HEK293 (cell line): ENCODE measurements around the gene DPM2.

Experiments used
- OSR2 ChIP-seq: fragments of 450-650 bp; formaldehyde crosslinking; IDR thresholded peaks from 2 replicates; pipeline ENCODE4 v1.5.1; 2016; ENCODE audit warnings: missing biosample characterization, missing genetic modification characterization
- REPIN1 ChIP-seq: fragments of 450-650 bp; formaldehyde crosslinking; IDR thresholded peaks from 2 replicates; pipeline ENCODE4 v1.5.1; 2017; ENCODE audit warnings: missing biosample characterization, missing genetic modification characterization, low read depth
- SALL2 ChIP-seq: fragments of 450-650 bp; formaldehyde crosslinking; IDR thresholded peaks from 2 replicates; pipeline ENCODE4 v1.5.0; 2017; ENCODE audit warnings: missing biosample characterization, mild to moderate bottlenecking, missing genetic modification characterization, borderline replicate concordance
- SETDB1 ChIP-seq: IDR thresholded peaks from one replicate; pipeline ENCODE4 v1.6.1; 2017; ENCODE audit warnings: mild to moderate bottlenecking, low read length, moderate library complexity, mixed read lengths; ENCODE audit not compliant: insufficient read length
- TCF7L2 ChIP-seq: IDR thresholded peaks from 2 replicates; pipeline ENCODE4 v1.6.1; 2011; ENCODE audit warnings: low read depth, mild to moderate bottlenecking, inconsistent platforms, low read length, moderate library complexity, borderline replicate concordance
- ZEB2 ChIP-seq: fragments of 450-650 bp; formaldehyde crosslinking; IDR thresholded peaks from 2 replicates; pipeline ENCODE4 v1.5.1; 2016; ENCODE audit warnings: missing biosample characterization, missing genetic modification characterization
- ZNF133 ChIP-seq: fragments of 450-650 bp; formaldehyde crosslinking; IDR thresholded peaks from 2 replicates; pipeline ENCODE4 v1.5.1; 2016; ENCODE audit warnings: missing biosample characterization, missing genetic modification characterization
- ZNF747 ChIP-seq: fragments of 450-650 bp; formaldehyde crosslinking; IDR thresholded peaks from 2 replicates; pipeline ENCODE4 v1.5.1; 2016; ENCODE audit warnings: missing biosample characterization, missing genetic modification characterization
- ZNF768 ChIP-seq: fragments of 450-650 bp; formaldehyde crosslinking; IDR thresholded peaks from 2 replicates; pipeline ENCODE4 v1.5.1; 2018; ENCODE audit warnings: missing biosample characterization, mild to moderate bottlenecking, missing genetic modification characterization
- TF ChIP-seq, protein P1 (sequence below): fragments of 450-650 bp; formaldehyde crosslinking; IDR thresholded peaks from 2 replicates; pipeline ENCODE4 v1.5.1; 2016; ENCODE audit warnings: missing biosample characterization, missing genetic modification characterization
- TF ChIP-seq, protein P2 (sequence below): fragments of 450-650 bp; formaldehyde crosslinking; IDR thresholded peaks from 2 replicates; pipeline ENCODE4 v1.5.1; 2016; ENCODE audit warnings: missing biosample characterization, missing genetic modification characterization
- TF ChIP-seq, protein P3 (sequence below): fragments of 450-650 bp; formaldehyde crosslinking; IDR thresholded peaks from 2 replicates; pipeline ENCODE4 v1.5.1; 2016; ENCODE audit warnings: missing biosample characterization, missing genetic modification characterization

DNA sequence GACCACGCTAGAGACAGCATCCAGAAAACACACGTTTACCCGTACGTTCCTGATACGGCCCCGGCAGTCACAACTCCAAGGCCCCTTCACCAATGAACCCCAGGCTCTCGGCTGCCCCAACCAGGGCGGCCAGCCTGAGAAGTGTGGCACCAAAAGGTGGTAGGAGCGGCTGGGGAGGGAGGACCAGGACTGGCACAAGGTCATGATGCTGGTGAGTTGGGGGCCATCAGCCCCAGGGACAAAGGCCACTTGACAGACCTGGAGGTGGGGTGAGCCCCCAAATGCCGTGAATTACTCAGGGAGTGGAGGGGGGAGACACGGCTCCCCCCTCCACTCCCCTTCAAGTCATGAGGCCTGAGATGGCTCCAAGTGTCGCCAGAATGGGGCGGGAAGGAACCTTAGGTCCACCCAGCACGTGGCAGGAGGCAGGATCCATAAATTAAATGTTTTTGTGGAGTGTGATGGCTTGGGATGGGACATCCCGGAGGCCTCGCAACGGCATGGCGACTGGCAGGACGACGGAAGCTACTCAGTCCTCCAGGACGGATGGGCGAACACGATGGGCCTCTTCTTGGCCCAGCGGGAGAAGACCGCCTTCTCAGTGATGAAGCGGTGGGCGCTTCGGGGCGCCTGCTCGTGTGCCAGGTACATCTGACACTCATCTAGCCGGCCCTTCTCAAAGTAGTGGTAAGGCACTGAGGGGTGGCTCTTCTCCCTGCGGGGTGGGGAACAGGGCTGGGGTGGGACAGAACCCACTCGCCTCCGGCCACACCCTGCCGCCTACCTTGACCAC, 29.6 kb downstream of the DPM2 start:
- TF ChIP-seq SETDB1 (no peak), ZEB2 (tag by site-specific recombination) (no peak), ZNF768 (no peak), REPIN1 (tag by site-specific recombination) (no peak), ZNF747 (tag by site-specific recombination) (no peak), SALL2 (tag by site-specific recombination) (no peak), ZNF133 (no peak), TCF7L2 (no peak), OSR2 (no peak)
- TF ChIP-seq, protein P1, sequence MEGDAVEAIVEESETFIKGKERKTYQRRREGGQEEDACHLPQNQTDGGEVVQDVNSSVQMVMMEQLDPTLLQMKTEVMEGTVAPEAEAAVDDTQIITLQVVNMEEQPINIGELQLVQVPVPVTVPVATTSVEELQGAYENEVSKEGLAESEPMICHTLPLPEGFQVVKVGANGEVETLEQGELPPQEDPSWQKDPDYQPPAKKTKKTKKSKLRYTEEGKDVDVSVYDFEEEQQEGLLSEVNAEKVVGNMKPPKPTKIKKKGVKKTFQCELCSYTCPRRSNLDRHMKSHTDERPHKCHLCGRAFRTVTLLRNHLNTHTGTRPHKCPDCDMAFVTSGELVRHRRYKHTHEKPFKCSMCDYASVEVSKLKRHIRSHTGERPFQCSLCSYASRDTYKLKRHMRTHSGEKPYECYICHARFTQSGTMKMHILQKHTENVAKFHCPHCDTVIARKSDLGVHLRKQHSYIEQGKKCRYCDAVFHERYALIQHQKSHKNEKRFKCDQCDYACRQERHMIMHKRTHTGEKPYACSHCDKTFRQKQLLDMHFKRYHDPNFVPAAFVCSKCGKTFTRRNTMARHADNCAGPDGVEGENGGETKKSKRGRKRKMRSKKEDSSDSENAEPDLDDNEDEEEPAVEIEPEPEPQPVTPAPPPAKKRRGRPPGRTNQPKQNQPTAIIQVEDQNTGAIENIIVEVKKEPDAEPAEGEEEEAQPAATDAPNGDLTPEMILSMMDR (tag by site-specific recombination): no peak
- TF ChIP-seq, protein P2, sequence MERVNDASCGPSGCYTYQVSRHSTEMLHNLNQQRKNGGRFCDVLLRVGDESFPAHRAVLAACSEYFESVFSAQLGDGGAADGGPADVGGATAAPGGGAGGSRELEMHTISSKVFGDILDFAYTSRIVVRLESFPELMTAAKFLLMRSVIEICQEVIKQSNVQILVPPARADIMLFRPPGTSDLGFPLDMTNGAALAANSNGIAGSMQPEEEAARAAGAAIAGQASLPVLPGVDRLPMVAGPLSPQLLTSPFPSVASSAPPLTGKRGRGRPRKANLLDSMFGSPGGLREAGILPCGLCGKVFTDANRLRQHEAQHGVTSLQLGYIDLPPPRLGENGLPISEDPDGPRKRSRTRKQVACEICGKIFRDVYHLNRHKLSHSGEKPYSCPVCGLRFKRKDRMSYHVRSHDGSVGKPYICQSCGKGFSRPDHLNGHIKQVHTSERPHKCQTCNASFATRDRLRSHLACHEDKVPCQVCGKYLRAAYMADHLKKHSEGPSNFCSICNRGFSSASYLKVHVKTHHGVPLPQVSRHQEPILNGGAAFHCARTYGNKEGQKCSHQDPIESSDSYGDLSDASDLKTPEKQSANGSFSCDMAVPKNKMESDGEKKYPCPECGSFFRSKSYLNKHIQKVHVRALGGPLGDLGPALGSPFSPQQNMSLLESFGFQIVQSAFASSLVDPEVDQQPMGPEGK (tag by site-specific recombination): no peak
- TF ChIP-seq, protein P3, sequence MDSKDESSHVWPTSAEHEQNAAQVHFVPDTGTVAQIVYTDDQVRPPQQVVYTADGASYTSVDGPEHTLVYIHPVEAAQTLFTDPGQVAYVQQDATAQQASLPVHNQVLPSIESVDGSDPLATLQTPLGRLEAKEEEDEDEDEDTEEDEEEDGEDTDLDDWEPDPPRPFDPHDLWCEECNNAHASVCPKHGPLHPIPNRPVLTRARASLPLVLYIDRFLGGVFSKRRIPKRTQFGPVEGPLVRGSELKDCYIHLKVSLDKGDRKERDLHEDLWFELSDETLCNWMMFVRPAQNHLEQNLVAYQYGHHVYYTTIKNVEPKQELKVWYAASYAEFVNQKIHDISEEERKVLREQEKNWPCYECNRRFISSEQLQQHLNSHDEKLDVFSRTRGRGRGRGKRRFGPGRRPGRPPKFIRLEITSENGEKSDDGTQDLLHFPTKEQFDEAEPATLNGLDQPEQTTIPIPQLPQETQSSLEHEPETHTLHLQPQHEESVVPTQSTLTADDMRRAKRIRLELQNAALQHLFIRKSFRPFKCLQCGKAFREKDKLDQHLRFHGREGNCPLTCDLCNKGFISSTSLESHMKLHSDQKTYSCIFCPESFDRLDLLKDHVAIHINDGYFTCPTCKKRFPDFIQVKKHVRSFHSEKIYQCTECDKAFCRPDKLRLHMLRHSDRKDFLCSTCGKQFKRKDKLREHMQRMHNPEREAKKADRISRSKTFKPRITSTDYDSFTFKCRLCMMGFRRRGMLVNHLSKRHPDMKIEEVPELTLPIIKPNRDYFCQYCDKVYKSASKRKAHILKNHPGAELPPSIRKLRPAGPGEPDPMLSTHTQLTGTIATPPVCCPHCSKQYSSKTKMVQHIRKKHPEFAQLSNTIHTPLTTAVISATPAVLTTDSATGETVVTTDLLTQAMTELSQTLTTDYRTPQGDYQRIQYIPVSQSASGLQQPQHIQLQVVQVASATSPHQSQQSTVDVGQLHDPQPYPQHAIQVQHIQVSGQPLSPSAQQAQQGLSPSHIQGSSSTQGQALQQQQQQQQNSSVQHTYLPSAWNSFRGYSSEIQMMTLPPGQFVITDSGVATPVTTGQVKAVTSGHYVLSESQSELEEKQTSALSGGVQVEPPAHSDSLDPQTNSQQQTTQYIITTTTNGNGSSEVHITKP (tag by site-specific recombination): no peak
